K562 (cell line): ENCODE measurements around the gene PPARD. TPM values are rescaled to one million over a fixed set of nuclear protein-coding genes. Genes with fewer than 3 reads are reported as not detected.

Source experiments
- CREB5 ChIP-seq: fragments of 250-450 bp; sonication (Bioruptor Pico); IDR thresholded peaks from 2 replicates; pipeline ENCODE4 v1.5.0; 2020; ENCODE audit warnings: mild to moderate bottlenecking
- DMBX1 ChIP-seq: fragments of 250-450 bp; sonication (Bioruptor Pico); IDR thresholded peaks from 2 replicates; pipeline ENCODE4 v1.8.0; 2022; ENCODE audit warnings: inconsistent platforms, mild to moderate bottlenecking, moderate library complexity, borderline replicate concordance
- FOXJ3 ChIP-seq: sonication (generic); formaldehyde crosslinking; IDR thresholded peaks from 2 replicates; pipeline ENCODE4 v1.4.0; 2020; ENCODE audit warnings: mild to moderate bottlenecking, missing genetic modification reagents
- HBP1 ChIP-seq: fragments of 450-650 bp; formaldehyde crosslinking; IDR thresholded peaks from 2 replicates; pipeline ENCODE4 v1.4.0; 2022; ENCODE audit warnings: missing genetic modification characterization
- HNRNPL ChIP-seq: fragments of 200-400 bp; formaldehyde crosslinking; IDR thresholded peaks from 2 replicates; pipeline ENCODE4 v1.6.1; 2017; ENCODE audit warnings: low read depth, mild to moderate bottlenecking, low read length
- MECOM ChIP-seq: fragments of 250-450 bp; sonication (Bioruptor Pico); IDR thresholded peaks from 2 replicates; pipeline ENCODE4 v1.8.0; 2022; ENCODE audit warnings: inconsistent platforms
- POLR2AphosphoS2 ChIP-seq: IDR thresholded peaks from 2 replicates; pipeline ENCODE4 v1.6.1; 2012; ENCODE audit warnings: low read length, improper control_type of control experiment
- POLR2B ChIP-seq: fragments of 450-650 bp; IDR thresholded peaks from 2 replicates; pipeline ENCODE4 v1.6.1; 2018; ENCODE audit warnings: low read depth; ENCODE audit not compliant: partially characterized antibody
- TEAD4 ChIP-seq, 2 experiments: sonication (generic) in 1 of 2; formaldehyde crosslinking in 1 of 2; IDR thresholded peaks; 2 replicates each; pipeline versions ENCODE4 v1.6.1 to v1.8.0; 2012 to 2022; ENCODE audit warnings: borderline replicate concordance in 1 of 2, inconsistent platforms in 1 of 2, low read length in 1 of 2, mild to moderate bottlenecking in 1 of 2, missing genetic modification reagents in 1 of 2
- YBX1 ChIP-seq: fragments of 450-650 bp; IDR thresholded peaks from 2 replicates; pipeline ENCODE4 v1.7.1; 2016; ENCODE audit warnings: mild to moderate bottlenecking
- ZBTB17 ChIP-seq: fragments of 450-650 bp; formaldehyde crosslinking; IDR thresholded peaks from 2 replicates; pipeline ENCODE4 v1.4.0; 2020; ENCODE audit warnings: mild to moderate bottlenecking
- ZBTB40 ChIP-seq, 2 experiments: fragments of 450-650 bp in 1 of 2; sonication (generic) in 1 of 2; formaldehyde crosslinking in 1 of 2; IDR thresholded peaks; 2 replicates each; pipeline versions ENCODE4 v1.7.1 to v1.9.0; 2016 to 2022; ENCODE audit warnings: inconsistent platforms in 1 of 2, mild to moderate bottlenecking in 1 of 2, missing genetic modification reagents in 1 of 2
- ZBTB8A ChIP-seq: fragments of 450-650 bp; IDR thresholded peaks from 2 replicates; pipeline ENCODE4 v1.6.1; 2018; ENCODE audit warnings: mild to moderate bottlenecking, moderate library complexity; ENCODE audit not compliant: partially characterized antibody
- ZKSCAN3 ChIP-seq: fragments of 250-450 bp; sonication (Bioruptor Pico); IDR thresholded peaks from 2 replicates; pipeline ENCODE4 v1.4.0; 2020
- ZNF436 ChIP-seq: fragments of 250-450, 450-650 bp; sonication (Bioruptor Pico); formaldehyde crosslinking; IDR thresholded peaks from 2 replicates; pipeline ENCODE4 v1.7.0; 2020; ENCODE audit warnings: mild to moderate bottlenecking
- ZNF668 ChIP-seq: fragments of 250-450 bp; sonication (Bioruptor Pico); IDR thresholded peaks from 2 replicates; pipeline ENCODE4 v1.8.0; 2022; ENCODE audit warnings: mild to moderate bottlenecking, inconsistent platforms
- polyA plus RNA-seq, 8 experiments: library from polyadenylated mRNA; depleted of rRNA in 4 of 8; stranded (reverse) in 5 of 8; unstranded in 3 of 8; fragments of >200 nt; fragmentation: Nextera tagmentation in 2 of 8; fragmentation: Illumina TruSeq in 1 of 8; extraction: Ambion mirVana in 2 of 8; extraction: Trizol in 1 of 8; gene quantifications; 2 replicates each; pipeline versions ENCODE4 v1.2.1 to v1.2.3, GENCODE V29; 2011 to 2014; ENCODE audit warnings: inconsistent platforms in 1 of 8, missing spikeins in 1 of 8
- total RNA-seq, 7 experiments: library from RNA; depleted of rRNA in 6 of 7; stranded (reverse); fragments of >200 nt in 6 of 7; fragmentation: Illumina TruSeq in 2 of 7; extraction: Trizol in 2 of 7; gene quantifications; 2 replicates each; pipeline versions ENCODE4 v1.2.1 to v1.2.3, GENCODE V29; 2011 to 2021; ENCODE audit warnings: low replicate concordance in 1 of 7

PPARD gene
- total and polyA plus RNA-seq, 9 of the 15 experiments (the other 6 are each of a cell fraction or from before 2014, with no cell fraction given) = 0.14 to 13.2 (median 3.8) TPM

GRCh38 chr6:35342258-35343091 lies at the start of gene PPARD (continued):
- no peak for TF ChIP-seq TEAD4 (IDR thresholded peaks at IDR 0.05; ENCODE audit: low read length)
- no peak for TF ChIP-seq TEAD4 (CRISPR knock-in tag; IDR thresholded peaks at IDR 0.05; ENCODE audit: borderline replicate concordance)
- TF ChIP-seq FOXJ3 (CRISPR knock-in tag) = no peak
- no peak for TF ChIP-seq ZBTB17 (CRISPR knock-in tag)
- TF ChIP-seq MECOM (CRISPR knock-in tag) = no peak
- TF ChIP-seq HBP1 (CRISPR knock-in tag) = no peak
- TF ChIP-seq ZBTB8A = no peak
- no peak for TF ChIP-seq POLR2B
- TF ChIP-seq CREB5 = no peak
- TF ChIP-seq DMBX1 (CRISPR knock-in tag) = no peak
- TF ChIP-seq ZNF436 = no peak
- no peak for TF ChIP-seq POLR2AphosphoS2
- TF ChIP-seq YBX1 = no peak
- TF ChIP-seq ZBTB40 (IDR thresholded peaks at IDR 0.05) = no peak
- no peak for TF ChIP-seq ZBTB40 (CRISPR knock-in tag; IDR thresholded peaks at IDR 0.05)
- TF ChIP-seq ZNF668 (CRISPR knock-in tag) = no peak
- no peak for TF ChIP-seq HNRNPL
- TF ChIP-seq ZKSCAN3 = no peak
